PC-9 (cell line): ENCODE results near the gene PDE4B. TPM values are rescaled to one million over a fixed set of nuclear protein-coding genes. Genes with fewer than 3 reads are reported as not detected.

Experiments used
- BruUV-seq: library from RNA; stranded (reverse); fragments of 400-500 nt; replicated peaks from 2 replicates; lab custom pipeline; 2021; lab: Mats Ljungman, UMichigan
- CTCF ChIA-PET: fragments of 300-600 bp; sonication (Branson Sonifier 250); formaldehyde crosslinking; loops from one replicate; lab custom pipeline; 2022; ENCODE audit warnings: antibody characterized with exemption; lab: Charles Lee
- POLR2A ChIA-PET: fragments of 300-600 bp; sonication (Branson Sonifier 250); formaldehyde crosslinking; loops from one replicate; lab custom pipeline; 2022; ENCODE audit warnings: antibody characterized with exemption; ENCODE audit not compliant: unreplicated experiment; lab: Charles Lee
- DNase-seq, 2 experiments: peaks; one replicate each; pipeline versions ENCODE4 v3.0.0 to v3.0.0-alpha.2; 2015 to 2022; ENCODE audit warnings: mixed read lengths in 1 of 2
- H2AFZ ChIP-seq: fragments of 200-600 bp; sonication (generic); 2 replicates; pipeline ENCODE4 v1.8.1; 2017; ENCODE audit warnings: antibody characterized with exemption
- H3F3A ChIP-seq: fragments of 200-600 bp; sonication (generic); 2 replicates; pipeline ENCODE4 v1.8.1; 2017; ENCODE audit warnings: antibody characterized with exemption, mild to moderate bottlenecking, low read depth; ENCODE audit not compliant: insufficient read depth
- H3K27ac ChIP-seq: fragments of 200-600 bp; sonication (generic); 2 replicates; pipeline ENCODE4 v1.6.1; 2016; ENCODE audit warnings: mixed run types
- H3K27me3 ChIP-seq: fragments of 200-600 bp; sonication (generic); 2 replicates; pipeline ENCODE4 v1.6.1; 2016; ENCODE audit warnings: low read depth, mixed run types; ENCODE audit not compliant: insufficient read depth
- H3K36me3 ChIP-seq: fragments of 200-600 bp; sonication (generic); 2 replicates; pipeline ENCODE4 v1.6.1; 2016; ENCODE audit warnings: low read depth, mixed run types
- H3K4me1 ChIP-seq: fragments of 200-600 bp; sonication (generic); replicated peaks from 2 replicates; pipeline ENCODE4 v1.6.1; 2016; ENCODE audit warnings: mixed run types; ENCODE audit not compliant: insufficient read depth
- H3K4me2 ChIP-seq: fragments of 200-600 bp; sonication (generic); 2 replicates; pipeline ENCODE4 v1.6.1; 2017; ENCODE audit warnings: mixed run types
- H3K4me3 ChIP-seq: fragments of 200-600 bp; sonication (generic); 2 replicates; pipeline ENCODE4 v1.6.1; 2016; ENCODE audit warnings: mixed run types
- H3K79me2 ChIP-seq: fragments of 200-600 bp; sonication (generic); 2 replicates; pipeline ENCODE4 v1.6.1; 2017; ENCODE audit warnings: low read depth, mixed run types
- H3K9me2 ChIP-seq: fragments of 200-600 bp; sonication (generic); 2 replicates; pipeline ENCODE4 v1.8.1; 2017; ENCODE audit warnings: mild to moderate bottlenecking; ENCODE audit not compliant: insufficient read depth
- H3K9me3 ChIP-seq: fragments of 200-600 bp; sonication (generic); 2 replicates; pipeline ENCODE4 v1.8.1; 2016; ENCODE audit warnings: low read depth; ENCODE audit not compliant: insufficient read depth
- H4K20me1 ChIP-seq: fragments of 200-600 bp; sonication (generic); 2 replicates; pipeline ENCODE4 v1.8.1; 2017; ENCODE audit not compliant: insufficient read depth
- CTCF ChIP-seq: fragments of 200-600 bp; sonication (generic); conservative IDR thresholded peaks from 2 replicates; pipeline ENCODE4 v1.6.1; 2017; ENCODE audit warnings: mixed run types, antibody characterized with exemption, mild to moderate bottlenecking, moderate library complexity
- EZH2 ChIP-seq: fragments of 200-600 bp; sonication (generic); IDR thresholded peaks from 2 replicates; pipeline ENCODE4 v1.8.0; 2017; ENCODE audit warnings: antibody characterized with exemption, low read depth
- intact Hi-C: fragments of 100-400 bp; cut with micrococcal nuclease; formaldehyde crosslinking; loops from one replicate; pipeline ENCODE4 v1.10.0; 2022; ENCODE audit not compliant: unreplicated experiment
- total RNA-seq: library from RNA; stranded (reverse); gene quantifications from 2 replicates; pipeline ENCODE4 v1.2.3, GENCODE V29; 2021

PDE4B gene
- total RNA-seq, 1 experiment from 2014 or later, result 1.3 TPM

GRCh38 chr1:65980237-65980636 is 187.5 kb downstream of the PDE4B start:
- Histone ChIP-seq H3K79me2 (no peaks in the 10 kb centered on the region), H3K4me2 (no peak overlapping the region), H2AFZ (no peak overlapping the region), H3K4me3 (no peak overlapping the region), H4K20me1 (no peaks in the 10 kb centered on the region), H3K9me3 (no peaks in the 10 kb centered on the region), H3K4me1 (no peaks in the 10 kb centered on the region), H3K27ac (no peak overlapping the region), H3K9me2 (no peaks in the 10 kb centered on the region), H3K36me3 (no peaks in the 10 kb centered on the region), H3F3A (no peaks in the 10 kb centered on the region), H3K27me3 (no peaks in the 10 kb centered on the region)
- CTCF ChIA-PET, result no interaction called here
- no TSS peak for BruUV-seq
- no peak for TF ChIP-seq CTCF
- no peak for TF ChIP-seq EZH2
- DNase-seq, result no peak
- intact Hi-C loops, result no loop called here
- POLR2A ChIA-PET, result no interaction called here

- Histone ChIP-seq H3K27ac (no peak overlapping the region), H3K4me2 (no peak overlapping the region), H3K27me3 (no peaks in the 10 kb centered on the region), H3K9me3 (no peaks in the 10 kb centered on the region), H3K79me2 (no peaks in the 10 kb centered on the region), H3F3A (no peaks in the 10 kb centered on the region), H3K9me2 (no peaks in the 10 kb centered on the region), H4K20me1 (no peaks in the 10 kb centered on the region), H3K4me3 (no peak overlapping the region), H3K4me1 (no peaks in the 10 kb centered on the region), H3K36me3 (no peaks in the 10 kb centered on the region), H2AFZ (no peak overlapping the region)
- no TSS peak for BruUV-seq
- DNase-seq, result no peak
- intact Hi-C loops, result no loop called here
- TF ChIP-seq EZH2 (no peak), CTCF (no peak)
- ChIA-PET POLR2A (no interaction called here), CTCF (no interaction called here)
Observed at GRCh38 chr1:65983500-65983899, 190.8 kb downstream of the PDE4B start.

DNA sequence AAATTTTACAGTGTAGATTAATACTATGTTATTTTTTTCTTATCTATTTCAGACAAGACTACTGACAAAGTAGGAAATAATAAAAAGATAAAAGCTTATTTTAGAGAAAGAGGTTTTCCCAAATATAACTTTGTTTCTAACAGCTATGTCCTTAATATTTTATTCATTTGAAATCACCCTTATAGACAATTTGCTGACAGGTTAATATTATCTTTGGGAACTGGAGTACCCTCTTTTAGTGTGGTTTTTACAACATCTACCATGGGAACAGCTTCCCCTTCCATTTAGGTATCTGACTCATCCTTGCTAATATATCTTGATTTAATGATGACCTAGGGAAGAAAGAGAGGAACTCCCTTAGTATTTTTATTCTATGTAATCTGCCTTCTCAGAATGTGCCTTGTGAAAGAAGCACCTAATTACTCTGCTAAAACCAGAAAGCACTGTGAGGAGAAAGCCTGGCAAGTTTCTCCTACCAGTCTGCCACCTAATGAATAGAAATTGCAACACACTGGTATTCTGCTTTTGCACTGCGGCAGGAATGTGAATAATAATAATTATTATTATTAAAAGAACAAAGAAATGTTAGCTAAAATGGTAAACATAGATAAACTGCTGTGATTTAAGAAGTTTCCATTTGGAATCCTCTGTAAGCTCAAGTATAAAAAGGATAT is 192.8 kb downstream of the PDE4B start:
- POLR2A ChIA-PET, result no interaction called here
- H3K9me3 ChIP-seq, result no peaks in the 10 kb centered on the region
- H3K4me1 ChIP-seq, result no peaks in the 10 kb centered on the region
- intact Hi-C loops, result no loop called here
- no peaks in the 10 kb centered on the region for H3K79me2 ChIP-seq
- no peaks in the 10 kb centered on the region for H3K36me3 ChIP-seq
- no peak overlapping the region for H3K4me3 ChIP-seq
- CTCF ChIA-PET, result no interaction called here
- DNase-seq, result no peak
- no peak overlapping the region for H2AFZ ChIP-seq
- no peaks in the 10 kb centered on the region for H3K27me3 ChIP-seq
- BruUV-seq, result no TSS peak
- H3K27ac ChIP-seq, result no peak overlapping the region
- H4K20me1 ChIP-seq, result no peaks in the 10 kb centered on the region
- no peaks in the 10 kb centered on the region for H3K9me2 ChIP-seq
- TF ChIP-seq EZH2 (no peak), CTCF (no peak)
- no peaks in the 10 kb centered on the region for H3F3A ChIP-seq
- H3K4me2 ChIP-seq, result no peak overlapping the region
